ENCODE measurements around the gene ADAMTSL3.

The ADAMTSL3 gene

DNA sequence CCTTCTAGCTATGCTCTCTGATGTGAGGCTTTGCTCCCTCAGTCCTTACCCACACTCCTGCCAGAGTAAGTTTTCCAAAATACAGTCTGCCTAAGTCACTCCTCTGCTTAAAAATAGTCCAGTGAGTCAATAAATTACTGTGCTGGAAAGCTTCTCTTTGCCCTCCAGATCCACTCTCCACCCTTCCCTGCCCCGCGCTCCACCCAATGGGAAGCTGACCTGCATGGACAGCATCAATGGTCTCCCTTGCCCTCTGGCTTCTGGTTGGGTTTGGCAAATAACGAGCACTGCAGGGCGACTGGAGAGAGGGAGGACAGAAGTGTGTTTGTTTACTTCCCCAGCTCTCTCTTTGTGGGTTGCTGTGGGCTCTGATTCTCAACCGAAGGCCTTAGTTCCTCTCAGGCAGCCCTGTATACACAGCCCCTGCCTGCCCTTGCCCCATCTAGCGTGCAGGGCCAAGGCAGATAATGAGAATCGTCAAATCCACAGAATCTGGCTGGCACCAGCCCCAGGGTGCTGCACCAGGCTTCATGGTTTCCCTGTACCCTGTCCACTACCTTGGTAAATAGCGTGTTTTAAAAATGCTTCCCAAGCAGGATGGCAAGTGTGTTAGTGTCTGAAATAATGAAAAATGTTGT, 110.4 kb downstream of the ADAMTSL3 start:
- Histone ChIP-seq H3K27ac (replicated peaks; ENCODE audit: low read length) (no peak overlapping the region), H2BK15ac (ENCODE audit: low read length) (no peak overlapping the region), H3K18ac (ENCODE audit: low read length) (no peak overlapping the region), H4K91ac (ENCODE audit: low read depth, low read length, poor library complexity) (no peak overlapping the region), H3K4ac (ENCODE audit: low read length) (no peak overlapping the region), H3K23ac (ENCODE audit: low read depth, low read length, poor library complexity) (no peak overlapping the region), H3K4me3 (ENCODE audit: low read length in 2 of 2) (no peak overlapping the region), H2AK5ac (ENCODE audit: low read depth, low read length) (no peak overlapping the region), H3K9ac (ENCODE audit: low read depth, low read length, poor library complexity) (peak overlapping the region; percentile 7), H2AFZ (ENCODE audit: low read length) (peak overlapping the region; percentile 7), H2BK120ac (ENCODE audit: low read depth, low read length) (no peak overlapping the region), H2BK12ac (ENCODE audit: low read length) (no peak overlapping the region), H3K14ac (ENCODE audit: low read length) (no peak overlapping the region), H3K4me1 (ENCODE audit: control insufficient read depth in 2 of 2, insufficient read depth in 1 of 2, low read depth in 1 of 2, low read length in 2 of 2) (peaks cover 0 to 1% of the 10 kb centered on the region in 2 donors), H3K9me3 (replicated peaks in 1 of 2; ENCODE audit: control insufficient read depth in 2 of 2, insufficient read depth in 1 of 2, low read depth in 1 of 2, low read length in 2 of 2) (no peaks in the 10 kb centered on the region), H3K27me3 (ENCODE audit: control insufficient read depth in 3 of 3, insufficient read depth in 3 of 3, low read depth in 1 of 3, low read length in 3 of 3) (no peaks in the 10 kb centered on the region), H2BK5ac (ENCODE audit: low read length) (no peak overlapping the region), H3K4me2 (ENCODE audit: insufficient read depth, low read length, poor library complexity, severe bottlenecking) (no peak overlapping the region), H3K79me1 (ENCODE audit: low read depth, low read length) (no peaks in the 10 kb centered on the region), H4K8ac (ENCODE audit: low read depth, low read length) (no peak overlapping the region), H3K36me3 (replicated peaks in 1 of 2; ENCODE audit: control insufficient read depth in 2 of 2, insufficient read depth in 2 of 2, low read length in 2 of 2) (no peaks in the 10 kb centered on the region)
- no CpG with 5 or more reads among the region's 8 CpGs for WGBS, 2 donors (ENCODE audit: extremely low coverage in 2 of 2, insufficient read length in 2 of 2, insufficient replicate concordance in 1 of 2)
- no peak for DNase-seq (ENCODE audit: low spot score)

DNA sequence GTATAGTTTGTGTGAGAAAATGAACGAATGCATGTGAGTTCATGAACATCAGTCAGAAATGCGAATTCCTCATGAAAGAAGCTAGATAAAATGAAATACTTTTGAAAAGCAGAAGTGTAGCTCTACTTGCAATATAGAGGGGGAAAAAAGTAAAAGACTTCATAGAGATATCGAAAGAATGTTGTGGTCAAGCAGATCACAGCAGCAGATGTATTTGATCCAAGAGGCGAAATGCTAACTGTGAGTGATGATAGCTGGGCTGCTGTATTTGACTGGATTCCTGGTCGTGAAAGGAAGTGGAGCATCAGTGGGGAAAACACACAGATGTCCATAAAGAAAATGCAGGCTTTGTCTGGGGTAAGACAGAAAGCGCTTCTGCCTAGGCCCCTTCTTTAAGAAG, 112.4 kb downstream of the ADAMTSL3 start:
- Histone ChIP-seq H2BK15ac (ENCODE audit: low read length) (no peak overlapping the region), H3K14ac (ENCODE audit: low read length) (no peak overlapping the region), H3K4me2 (ENCODE audit: insufficient read depth, low read length, poor library complexity, severe bottlenecking) (no peak overlapping the region), H4K8ac (ENCODE audit: low read depth, low read length) (no peak overlapping the region), H3K9ac (ENCODE audit: low read depth, low read length, poor library complexity) (no peak overlapping the region), H3K36me3 (replicated peaks in 1 of 2; ENCODE audit: control insufficient read depth in 2 of 2, insufficient read depth in 2 of 2, low read length in 2 of 2) (no peaks in the 10 kb centered on the region), H3K23ac (ENCODE audit: low read depth, low read length, poor library complexity) (no peak overlapping the region), H2AK5ac (ENCODE audit: low read depth, low read length) (no peak overlapping the region), H3K4me1 (ENCODE audit: control insufficient read depth in 2 of 2, insufficient read depth in 1 of 2, low read depth in 1 of 2, low read length in 2 of 2) (peaks cover 0 to 1% of the 10 kb centered on the region in 2 donors), H2BK5ac (ENCODE audit: low read length) (no peak overlapping the region), H3K18ac (ENCODE audit: low read length) (no peak overlapping the region), H2BK12ac (ENCODE audit: low read length) (no peak overlapping the region), H2AFZ (ENCODE audit: low read length) (no peak overlapping the region), H3K27me3 (ENCODE audit: control insufficient read depth in 3 of 3, insufficient read depth in 3 of 3, low read depth in 1 of 3, low read length in 3 of 3) (no peaks in the 10 kb centered on the region), H3K4me3 (ENCODE audit: low read length in 2 of 2) (no peak overlapping the region), H3K79me1 (ENCODE audit: low read depth, low read length) (no peaks in the 10 kb centered on the region), H2BK120ac (ENCODE audit: low read depth, low read length) (no peak overlapping the region), H4K91ac (ENCODE audit: low read depth, low read length, poor library complexity) (no peak overlapping the region), H3K9me3 (replicated peaks in 1 of 2; ENCODE audit: control insufficient read depth in 2 of 2, insufficient read depth in 1 of 2, low read depth in 1 of 2, low read length in 2 of 2) (no peaks in the 10 kb centered on the region), H3K4ac (ENCODE audit: low read length) (no peak overlapping the region), H3K27ac (replicated peaks; ENCODE audit: low read length) (no peak overlapping the region)
- no peak for DNase-seq (ENCODE audit: low spot score)
- no CpG with 5 or more reads among the region's 6 CpGs for WGBS, 2 donors (ENCODE audit: extremely low coverage in 2 of 2, insufficient read length in 2 of 2, insufficient replicate concordance in 1 of 2)

DNA sequence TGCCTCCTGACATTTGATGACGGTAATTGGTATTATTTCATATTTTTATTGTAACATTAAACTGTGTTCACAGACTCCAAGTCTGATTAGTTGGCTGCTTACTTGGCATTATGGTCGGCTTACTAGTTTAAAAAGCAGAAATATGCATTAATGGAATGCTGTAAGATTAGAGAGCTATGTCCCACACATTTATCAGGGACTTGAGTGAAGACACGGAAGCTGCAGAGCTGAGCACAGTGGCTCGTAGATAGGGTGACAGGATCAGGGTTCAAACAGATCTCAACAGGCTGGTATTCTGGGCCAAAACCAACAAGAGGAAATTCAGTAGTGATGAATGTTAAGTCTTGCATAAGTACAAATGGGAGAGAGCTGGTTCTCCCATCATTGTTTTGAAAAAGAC, 113.8 kb downstream of the ADAMTSL3 start:
- H3K4ac ChIP-seq (ENCODE audit: low read length), result no peak overlapping the region

DNA sequence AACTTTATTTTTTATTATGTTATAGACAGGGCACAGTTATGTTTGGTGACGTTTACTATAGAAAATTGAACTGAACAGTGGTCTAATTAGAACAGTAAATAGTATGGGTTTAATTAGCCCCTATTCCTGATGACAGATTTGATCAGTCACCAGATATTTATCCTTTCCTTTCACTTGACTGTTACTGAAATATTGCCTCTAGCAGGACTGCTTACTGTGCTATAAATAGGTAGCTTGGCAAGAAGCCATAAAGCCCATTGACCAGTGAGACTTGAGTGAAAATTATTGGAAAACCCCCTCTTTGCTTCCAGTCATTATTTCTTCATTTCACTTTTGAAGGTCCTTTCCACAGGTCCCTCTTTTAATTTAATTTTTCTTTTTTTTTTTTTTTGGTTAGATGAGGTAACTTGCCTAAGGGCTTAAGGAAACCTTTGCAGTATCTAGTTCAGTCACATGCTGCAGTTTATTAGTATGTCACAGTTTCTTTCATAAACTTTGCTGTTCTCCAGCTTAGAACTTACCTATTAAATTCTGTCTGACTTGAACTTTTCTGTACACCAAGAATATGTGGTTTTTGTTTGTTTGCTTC, 115.6 kb downstream of the ADAMTSL3 start:
- Histone ChIP-seq H3K14ac (ENCODE audit: low read length) (no peak overlapping the region), H3K4me3 (ENCODE audit: low read length in 2 of 2) (no peak overlapping the region), H3K79me1 (ENCODE audit: low read depth, low read length) (no peaks in the 10 kb centered on the region), H3K9me3 (replicated peaks in 1 of 2; ENCODE audit: control insufficient read depth in 2 of 2, insufficient read depth in 1 of 2, low read depth in 1 of 2, low read length in 2 of 2) (no peaks in the 10 kb centered on the region), H2AFZ (ENCODE audit: low read length) (no peak overlapping the region), H3K27ac (replicated peaks; ENCODE audit: low read length) (no peak overlapping the region), H3K18ac (ENCODE audit: low read length) (no peak overlapping the region), H4K91ac (ENCODE audit: low read depth, low read length, poor library complexity) (no peak overlapping the region), H2BK15ac (ENCODE audit: low read length) (no peak overlapping the region), H3K36me3 (replicated peaks in 1 of 2; ENCODE audit: control insufficient read depth in 2 of 2, insufficient read depth in 2 of 2, low read length in 2 of 2) (no peaks in the 10 kb centered on the region), H3K4ac (ENCODE audit: low read length) (no peak overlapping the region), H3K4me2 (ENCODE audit: insufficient read depth, low read length, poor library complexity, severe bottlenecking) (no peak overlapping the region), H3K9ac (ENCODE audit: low read depth, low read length, poor library complexity) (no peak overlapping the region), H4K8ac (ENCODE audit: low read depth, low read length) (no peak overlapping the region), H2BK12ac (ENCODE audit: low read length) (no peak overlapping the region), H2BK5ac (ENCODE audit: low read length) (no peak overlapping the region), H2BK120ac (ENCODE audit: low read depth, low read length) (no peak overlapping the region), H2AK5ac (ENCODE audit: low read depth, low read length) (no peak overlapping the region), H3K23ac (ENCODE audit: low read depth, low read length, poor library complexity) (no peak overlapping the region), H3K27me3 (ENCODE audit: control insufficient read depth in 3 of 3, insufficient read depth in 3 of 3, low read depth in 1 of 3, low read length in 3 of 3) (no peaks in the 10 kb centered on the region), H3K4me1 (ENCODE audit: control insufficient read depth in 2 of 2, insufficient read depth in 1 of 2, low read depth in 1 of 2, low read length in 2 of 2) (no peaks in the 10 kb centered on the region)
- no peak for DNase-seq (ENCODE audit: low spot score)
- no CpG with 5 or more reads among the region's 1 CpG for WGBS, 2 donors (ENCODE audit: extremely low coverage in 2 of 2, insufficient read length in 2 of 2, insufficient replicate concordance in 1 of 2)

More for the DNA sequence above, 113.8 kb downstream of the ADAMTSL3 start:
- Histone ChIP-seq H3K4me3 (ENCODE audit: low read length in 2 of 2) (no peak overlapping the region), H3K27ac (replicated peaks; ENCODE audit: low read length) (no peak overlapping the region), H3K9ac (ENCODE audit: low read depth, low read length, poor library complexity) (no peak overlapping the region), H3K36me3 (replicated peaks in 1 of 2; ENCODE audit: control insufficient read depth in 2 of 2, insufficient read depth in 2 of 2, low read length in 2 of 2) (no peaks in the 10 kb centered on the region), H3K18ac (ENCODE audit: low read length) (no peak overlapping the region), H2BK120ac (ENCODE audit: low read depth, low read length) (no peak overlapping the region), H3K9me3 (replicated peaks in 1 of 2; ENCODE audit: control insufficient read depth in 2 of 2, insufficient read depth in 1 of 2, low read depth in 1 of 2, low read length in 2 of 2) (no peaks in the 10 kb centered on the region), H4K8ac (ENCODE audit: low read depth, low read length) (no peak overlapping the region), H3K4me2 (ENCODE audit: insufficient read depth, low read length, poor library complexity, severe bottlenecking) (no peak overlapping the region), H2BK5ac (ENCODE audit: low read length) (no peak overlapping the region), H2AK5ac (ENCODE audit: low read depth, low read length) (no peak overlapping the region), H3K23ac (ENCODE audit: low read depth, low read length, poor library complexity) (no peak overlapping the region), H4K91ac (ENCODE audit: low read depth, low read length, poor library complexity) (no peak overlapping the region), H3K4me1 (ENCODE audit: control insufficient read depth in 2 of 2, insufficient read depth in 1 of 2, low read depth in 1 of 2, low read length in 2 of 2) (peaks cover 0 to 1% of the 10 kb centered on the region in 2 donors), H3K14ac (ENCODE audit: low read length) (no peak overlapping the region), H3K27me3 (ENCODE audit: control insufficient read depth in 3 of 3, insufficient read depth in 3 of 3, low read depth in 1 of 3, low read length in 3 of 3) (no peaks in the 10 kb centered on the region), H3K79me1 (ENCODE audit: low read depth, low read length) (no peaks in the 10 kb centered on the region), H2AFZ (ENCODE audit: low read length) (no peak overlapping the region), H2BK12ac (ENCODE audit: low read length) (no peak overlapping the region), H2BK15ac (ENCODE audit: low read length) (no peak overlapping the region)
- no peak for DNase-seq (ENCODE audit: low spot score)
- WGBS, 2 donors (ENCODE audit: extremely low coverage in 2 of 2, insufficient read length in 2 of 2, insufficient replicate concordance in 1 of 2), result no CpG with 5 or more reads among the region's 4 CpGs
